DOHH2 (cell line): ENCODE data around the gene SEPTIN5.

Experiments
- H3F3A ChIP-seq: fragments of 200-600 bp; sonication (generic), shearing (Covaris generic); 2 replicates; pipeline ENCODE4 v1.6.0; 2016; ENCODE audit warnings: antibody characterized with exemption, mild to moderate bottlenecking; ENCODE audit not compliant: control insufficient read depth, insufficient read depth
- H3K27ac ChIP-seq: fragments of 200-600 bp; sonication (generic); 2 replicates; pipeline ENCODE4 v1.5.1; 2014; ENCODE audit warnings: low read depth, mild to moderate bottlenecking, low read length, moderate library complexity
- H3K27me3 ChIP-seq: fragments of 200-600 bp; sonication (generic); 2 replicates; pipeline ENCODE4 v1.6.1; 2014; ENCODE audit warnings: mild to moderate bottlenecking, low read length, mixed read lengths; ENCODE audit not compliant: control insufficient read depth
- H3K36me3 ChIP-seq: fragments of 200-600 bp; sonication (generic); 2 replicates; pipeline ENCODE4 v1.6.1; 2014; ENCODE audit warnings: mild to moderate bottlenecking, low read length, moderate library complexity, mixed read lengths; ENCODE audit not compliant: control insufficient read depth
- H3K4me1 ChIP-seq: fragments of 200-600 bp; sonication (generic); 2 replicates; pipeline ENCODE4 v1.6.1; 2014; ENCODE audit warnings: mild to moderate bottlenecking, low read length, mixed read lengths; ENCODE audit not compliant: control insufficient read depth
- H3K4me2 ChIP-seq: fragments of 200-600 bp; sonication (generic); 2 replicates; pipeline ENCODE4 v1.6.0; 2014; ENCODE audit warnings: mild to moderate bottlenecking, low read length, moderate library complexity
- H3K4me3 ChIP-seq: fragments of 200-600 bp; sonication (generic); 2 replicates; pipeline ENCODE4 v1.5.1; 2014; ENCODE audit warnings: mild to moderate bottlenecking, low read length, mixed read lengths
- H3K79me2 ChIP-seq: fragments of 200-600 bp; sonication (generic); 2 replicates; pipeline ENCODE4 v1.6.1; 2014; ENCODE audit warnings: mild to moderate bottlenecking, low read length, mixed read lengths; ENCODE audit not compliant: control insufficient read depth
- H3K9me2 ChIP-seq: fragments of 200-600 bp; sonication (generic); replicated peaks from 2 replicates; pipeline ENCODE4 v1.6.1; 2014; ENCODE audit warnings: mild to moderate bottlenecking, low read length, mixed read lengths; ENCODE audit not compliant: control insufficient read depth
- H3K9me3 ChIP-seq: fragments of 200-600 bp; sonication (generic); 2 replicates; pipeline ENCODE4 v1.6.1; 2014; ENCODE audit warnings: antibody characterized with exemption, low read length, mixed read lengths; ENCODE audit not compliant: control insufficient read depth, insufficient read depth
- H4K20me1 ChIP-seq: fragments of 200-600 bp; sonication (generic); 2 replicates; pipeline ENCODE4 v1.6.0; 2014; ENCODE audit warnings: low read depth, mild to moderate bottlenecking, antibody characterized with exemption, low read length, moderate library complexity; ENCODE audit not compliant: control insufficient read depth, insufficient read depth
- CTCF ChIP-seq: fragments of 200-600 bp; sonication (generic); IDR thresholded peaks from one replicate; pipeline ENCODE4 v1.5.1; 2014; ENCODE audit warnings: antibody characterized with exemption, mild to moderate bottlenecking, low read depth, low read length; ENCODE audit not compliant: poor library complexity, severe bottlenecking
- EZH2phosphoT487 ChIP-seq: fragments of 200-600 bp; sonication (generic); IDR thresholded peaks from 2 replicates; pipeline ENCODE4 v1.6.1; 2017; ENCODE audit warnings: borderline replicate concordance, mild to moderate bottlenecking, antibody characterized with exemption, low read length, moderate library complexity, mixed read lengths

Gene SEPTIN5

GRCh38 chr22:19750507-19751490, 36.5 kb downstream of the SEPTIN5 start:
- Histone ChIP-seq H3K4me3 (no peak overlapping the region), H3F3A (no peaks in the 10 kb centered on the region), H3K4me1 (no peaks in the 10 kb centered on the region), H3K9me2 (no peaks in the 10 kb centered on the region), H3K9me3 (no peaks in the 10 kb centered on the region), H3K4me2 (no peak overlapping the region), H3K79me2 (no peaks in the 10 kb centered on the region), H3K36me3 (no peaks in the 10 kb centered on the region), H3K27ac (no peak overlapping the region), H3K27me3 (peaks cover 32% of the 10 kb centered on the region), H4K20me1 (no peaks in the 10 kb centered on the region)
- no peak for TF ChIP-seq CTCF

GRCh38 chr22:19751497-19752245, 37.4 kb downstream of the SEPTIN5 start:
- no peaks in the 10 kb centered on the region for H3K79me2 ChIP-seq
- no peak overlapping the region for H3K27ac ChIP-seq
- no peak overlapping the region for H3K4me3 ChIP-seq
- no peak overlapping the region for H3K4me2 ChIP-seq
- H3F3A ChIP-seq, result no peaks in the 10 kb centered on the region
- no peaks in the 10 kb centered on the region for H4K20me1 ChIP-seq
- TF ChIP-seq CTCF (no peak), EZH2phosphoT487 (no peak)
- H3K27me3 ChIP-seq, result peaks cover 41% of the 10 kb centered on the region
- no peaks in the 10 kb centered on the region for H3K36me3 ChIP-seq
- H3K4me1 ChIP-seq, result peaks cover 7% of the 10 kb centered on the region
- no peaks in the 10 kb centered on the region for H3K9me2 ChIP-seq
- no peaks in the 10 kb centered on the region for H3K9me3 ChIP-seq

- Histone ChIP-seq H3K27me3 (peaks cover 55% of the 10 kb centered on the region), H3K36me3 (no peaks in the 10 kb centered on the region), H3K27ac (no peak overlapping the region), H3K4me1 (peaks cover 21% of the 10 kb centered on the region), H3K79me2 (no peaks in the 10 kb centered on the region), H3K4me3 (no peak overlapping the region), H3K9me2 (no peaks in the 10 kb centered on the region), H4K20me1 (no peaks in the 10 kb centered on the region), H3K9me3 (no peaks in the 10 kb centered on the region), H3K4me2 (no peak overlapping the region), H3F3A (no peaks in the 10 kb centered on the region)
- TF ChIP-seq EZH2phosphoT487, result no peak
- TF ChIP-seq CTCF, result peak; percentile 54
Measured at GRCh38 chr22:19753090-19753842, 39.0 kb downstream of the SEPTIN5 start.
